HepG2 (cell line): ENCODE measurements around the gene KCNMA1. TPM values are rescaled to one million over a fixed set of nuclear protein-coding genes. Genes with fewer than 3 reads are reported as not detected.

Experiments
- FOXJ3 ChIP-seq: sonication (generic); formaldehyde crosslinking; IDR thresholded peaks from 2 replicates; pipeline ENCODE4 v1.4.0; 2020; ENCODE audit warnings: missing genetic modification reagents, mild to moderate bottlenecking, borderline replicate concordance
- MATR3 ChIP-seq: sonication (generic); formaldehyde crosslinking; IDR thresholded peaks from 2 replicates; pipeline ENCODE4 v1.4.0; 2020; ENCODE audit warnings: missing genetic modification reagents
- SATB2 ChIP-seq: sonication (generic); formaldehyde crosslinking; IDR thresholded peaks from 2 replicates; pipeline ENCODE4 v1.5.0; 2020; ENCODE audit warnings: missing genetic modification reagents
- SOX13 ChIP-seq, 3 experiments: fragments of 450-650 bp in 1 of 3; sonication (generic) in 1 of 3; formaldehyde crosslinking in 1 of 3; IDR thresholded peaks in 2 of 3; conservative IDR thresholded peaks in 1 of 3; 2 replicates each; pipeline versions ENCODE4 v1.5.0 to v1.6.1; 2016 to 2020; ENCODE audit warnings: antibody characterized with exemption in 1 of 3, mild to moderate bottlenecking in 1 of 3, missing compliant biosample characterization in 1 of 3, missing genetic modification reagents in 1 of 3, moderate library complexity in 1 of 3
- THAP11 ChIP-seq: IDR thresholded peaks from 2 replicates; pipeline ENCODE4 v1.6.1; 2016; ENCODE audit warnings: missing biosample characterization, missing genetic modification reagents
- ZNF367 ChIP-seq: sonication (generic); formaldehyde crosslinking; IDR thresholded peaks from 2 replicates; pipeline ENCODE4 v1.4.0; 2020; ENCODE audit warnings: missing genetic modification reagents, borderline replicate concordance
- ZNF567 ChIP-seq: sonication (generic); formaldehyde crosslinking; IDR thresholded peaks from 2 replicates; pipeline ENCODE4 v1.8.1; 2023; ENCODE audit warnings: mild to moderate bottlenecking, missing genetic modification reagents, borderline replicate concordance
- polyA plus RNA-seq, 8 experiments: library from polyadenylated mRNA; depleted of rRNA in 3 of 8; stranded (reverse) in 7 of 8; unstranded in 1 of 8; fragments of >200 nt; fragmentation: Illumina TruSeq in 4 of 8; extraction: Trizol in 4 of 8; gene quantifications; 2 replicates each; pipeline versions ENCODE4 v1.2.1 to v1.2.3, GENCODE V29; 2011 to 2016; ENCODE audit warnings: low read depth in 4 of 8, missing spikeins in 1 of 8, mixed read lengths in 1 of 8; ENCODE audit not compliant: insufficient read depth in 1 of 8
- total RNA-seq, 5 experiments: library from RNA; depleted of rRNA; stranded (reverse); fragments of >200 nt; fragmentation: Illumina TruSeq; extraction: Trizol; gene quantifications; 2 replicates each; pipeline ENCODE4 v1.2.3, GENCODE V29; 2016; ENCODE audit warnings: low read depth in 1 of 5
- TF ChIP-seq, protein P1 (sequence below): IDR thresholded peaks from 2 replicates; pipeline ENCODE4 v1.4.0; 2020; ENCODE audit warnings: mild to moderate bottlenecking, missing genetic modification reagents
- TF ChIP-seq, protein P2 (sequence below): sonication (generic); formaldehyde crosslinking; conservative IDR thresholded peaks from 2 replicates; pipeline ENCODE4 v1.4.0; 2020; ENCODE audit warnings: mild to moderate bottlenecking, missing genetic modification reagents, moderate library complexity
- TF ChIP-seq, protein P3 (sequence below): sonication (generic); formaldehyde crosslinking; IDR thresholded peaks from 2 replicates; pipeline ENCODE4 v1.5.1; 2020; ENCODE audit warnings: mild to moderate bottlenecking, missing genetic modification reagents, borderline replicate concordance
- TF ChIP-seq, protein P4 (sequence below): IDR thresholded peaks from 2 replicates; pipeline ENCODE4 v1.6.1; 2016; ENCODE audit warnings: mild to moderate bottlenecking

Gene KCNMA1
- total and polyA plus RNA-seq, 2 of the 13 experiments (the other 11 are each of a cell fraction or from before 2014, with no cell fraction given), result 0.02 TPM; not detected in 1

DNA sequence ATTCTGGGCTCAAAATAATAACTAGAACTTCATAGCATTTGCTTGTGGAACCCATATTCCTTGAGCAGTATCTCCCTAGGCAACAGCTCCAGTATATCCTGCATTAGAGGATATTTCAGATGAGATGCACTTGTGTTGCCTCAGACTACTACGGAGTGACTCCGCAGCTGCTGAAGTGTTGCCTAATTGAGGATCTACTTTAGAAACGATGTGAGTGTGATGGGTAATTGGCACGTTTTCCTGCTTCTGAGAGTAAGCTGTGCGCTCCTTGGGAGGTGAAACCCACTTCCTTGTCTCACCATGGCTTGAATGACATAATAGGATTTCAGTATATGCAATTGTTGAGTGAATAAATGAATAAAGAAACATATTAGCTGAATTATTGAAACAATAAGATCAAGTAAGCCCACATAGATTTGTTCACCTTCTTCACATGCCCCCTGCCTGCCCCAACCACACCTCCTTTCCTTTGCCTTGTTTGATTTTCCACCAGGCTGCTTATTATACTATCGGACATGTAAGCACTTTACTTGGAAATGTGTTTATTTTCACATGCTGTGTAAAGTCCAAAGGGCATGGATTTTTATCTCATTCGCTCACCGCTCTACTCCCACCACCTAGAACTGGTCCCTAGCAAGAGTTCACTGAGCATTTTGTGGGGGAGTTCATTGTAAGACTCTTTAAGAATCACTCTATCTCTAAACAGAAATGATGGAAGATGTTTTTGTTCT, 303.8 kb downstream of the KCNMA1 start (continued):
- TF ChIP-seq, protein P1, sequence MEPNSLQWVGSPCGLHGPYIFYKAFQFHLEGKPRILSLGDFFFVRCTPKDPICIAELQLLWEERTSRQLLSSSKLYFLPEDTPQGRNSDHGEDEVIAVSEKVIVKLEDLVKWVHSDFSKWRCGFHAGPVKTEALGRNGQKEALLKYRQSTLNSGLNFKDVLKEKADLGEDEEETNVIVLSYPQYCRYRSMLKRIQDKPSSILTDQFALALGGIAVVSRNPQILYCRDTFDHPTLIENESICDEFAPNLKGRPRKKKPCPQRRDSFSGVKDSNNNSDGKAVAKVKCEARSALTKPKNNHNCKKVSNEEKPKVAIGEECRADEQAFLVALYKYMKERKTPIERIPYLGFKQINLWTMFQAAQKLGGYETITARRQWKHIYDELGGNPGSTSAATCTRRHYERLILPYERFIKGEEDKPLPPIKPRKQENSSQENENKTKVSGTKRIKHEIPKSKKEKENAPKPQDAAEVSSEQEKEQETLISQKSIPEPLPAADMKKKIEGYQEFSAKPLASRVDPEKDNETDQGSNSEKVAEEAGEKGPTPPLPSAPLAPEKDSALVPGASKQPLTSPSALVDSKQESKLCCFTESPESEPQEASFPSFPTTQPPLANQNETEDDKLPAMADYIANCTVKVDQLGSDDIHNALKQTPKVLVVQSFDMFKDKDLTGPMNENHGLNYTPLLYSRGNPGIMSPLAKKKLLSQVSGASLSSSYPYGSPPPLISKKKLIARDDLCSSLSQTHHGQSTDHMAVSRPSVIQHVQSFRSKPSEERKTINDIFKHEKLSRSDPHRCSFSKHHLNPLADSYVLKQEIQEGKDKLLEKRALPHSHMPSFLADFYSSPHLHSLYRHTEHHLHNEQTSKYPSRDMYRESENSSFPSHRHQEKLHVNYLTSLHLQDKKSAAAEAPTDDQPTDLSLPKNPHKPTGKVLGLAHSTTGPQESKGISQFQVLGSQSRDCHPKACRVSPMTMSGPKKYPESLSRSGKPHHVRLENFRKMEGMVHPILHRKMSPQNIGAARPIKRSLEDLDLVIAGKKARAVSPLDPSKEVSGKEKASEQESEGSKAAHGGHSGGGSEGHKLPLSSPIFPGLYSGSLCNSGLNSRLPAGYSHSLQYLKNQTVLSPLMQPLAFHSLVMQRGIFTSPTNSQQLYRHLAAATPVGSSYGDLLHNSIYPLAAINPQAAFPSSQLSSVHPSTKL (CRISPR knock-in tag), result peak; percentile 82
- TF ChIP-seq, protein P2, sequence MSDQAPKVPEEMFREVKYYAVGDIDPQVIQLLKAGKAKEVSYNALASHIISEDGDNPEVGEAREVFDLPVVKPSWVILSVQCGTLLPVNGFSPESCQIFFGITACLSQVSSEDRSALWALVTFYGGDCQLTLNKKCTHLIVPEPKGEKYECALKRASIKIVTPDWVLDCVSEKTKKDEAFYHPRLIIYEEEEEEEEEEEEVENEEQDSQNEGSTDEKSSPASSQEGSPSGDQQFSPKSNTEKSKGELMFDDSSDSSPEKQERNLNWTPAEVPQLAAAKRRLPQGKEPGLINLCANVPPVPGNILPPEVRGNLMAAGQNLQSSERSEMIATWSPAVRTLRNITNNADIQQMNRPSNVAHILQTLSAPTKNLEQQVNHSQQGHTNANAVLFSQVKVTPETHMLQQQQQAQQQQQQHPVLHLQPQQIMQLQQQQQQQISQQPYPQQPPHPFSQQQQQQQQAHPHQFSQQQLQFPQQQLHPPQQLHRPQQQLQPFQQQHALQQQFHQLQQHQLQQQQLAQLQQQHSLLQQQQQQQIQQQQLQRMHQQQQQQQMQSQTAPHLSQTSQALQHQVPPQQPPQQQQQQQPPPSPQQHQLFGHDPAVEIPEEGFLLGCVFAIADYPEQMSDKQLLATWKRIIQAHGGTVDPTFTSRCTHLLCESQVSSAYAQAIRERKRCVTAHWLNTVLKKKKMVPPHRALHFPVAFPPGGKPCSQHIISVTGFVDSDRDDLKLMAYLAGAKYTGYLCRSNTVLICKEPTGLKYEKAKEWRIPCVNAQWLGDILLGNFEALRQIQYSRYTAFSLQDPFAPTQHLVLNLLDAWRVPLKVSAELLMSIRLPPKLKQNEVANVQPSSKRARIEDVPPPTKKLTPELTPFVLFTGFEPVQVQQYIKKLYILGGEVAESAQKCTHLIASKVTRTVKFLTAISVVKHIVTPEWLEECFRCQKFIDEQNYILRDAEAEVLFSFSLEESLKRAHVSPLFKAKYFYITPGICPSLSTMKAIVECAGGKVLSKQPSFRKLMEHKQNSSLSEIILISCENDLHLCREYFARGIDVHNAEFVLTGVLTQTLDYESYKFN (CRISPR knock-in tag), result peak; percentile 86
- TF ChIP-seq ZNF367, result no peak
- no peak for TF ChIP-seq SATB2
- 0 out of 2 replicates have a peak, but pooled peaks have one; percentile 22 for TF ChIP-seq SOX13 (IDR thresholded peaks at IDR 0.05)
- peak in 1 of 2 experiments; percentile 81; a peak in 2 of 4 replicates for TF ChIP-seq SOX13 (CRISPR knock-in tag; conservative IDR thresholded peaks at IDR 0.05 in 1 of 2, IDR thresholded peaks at IDR 0.05 in 1 of 2)
- TF ChIP-seq, protein P3, sequence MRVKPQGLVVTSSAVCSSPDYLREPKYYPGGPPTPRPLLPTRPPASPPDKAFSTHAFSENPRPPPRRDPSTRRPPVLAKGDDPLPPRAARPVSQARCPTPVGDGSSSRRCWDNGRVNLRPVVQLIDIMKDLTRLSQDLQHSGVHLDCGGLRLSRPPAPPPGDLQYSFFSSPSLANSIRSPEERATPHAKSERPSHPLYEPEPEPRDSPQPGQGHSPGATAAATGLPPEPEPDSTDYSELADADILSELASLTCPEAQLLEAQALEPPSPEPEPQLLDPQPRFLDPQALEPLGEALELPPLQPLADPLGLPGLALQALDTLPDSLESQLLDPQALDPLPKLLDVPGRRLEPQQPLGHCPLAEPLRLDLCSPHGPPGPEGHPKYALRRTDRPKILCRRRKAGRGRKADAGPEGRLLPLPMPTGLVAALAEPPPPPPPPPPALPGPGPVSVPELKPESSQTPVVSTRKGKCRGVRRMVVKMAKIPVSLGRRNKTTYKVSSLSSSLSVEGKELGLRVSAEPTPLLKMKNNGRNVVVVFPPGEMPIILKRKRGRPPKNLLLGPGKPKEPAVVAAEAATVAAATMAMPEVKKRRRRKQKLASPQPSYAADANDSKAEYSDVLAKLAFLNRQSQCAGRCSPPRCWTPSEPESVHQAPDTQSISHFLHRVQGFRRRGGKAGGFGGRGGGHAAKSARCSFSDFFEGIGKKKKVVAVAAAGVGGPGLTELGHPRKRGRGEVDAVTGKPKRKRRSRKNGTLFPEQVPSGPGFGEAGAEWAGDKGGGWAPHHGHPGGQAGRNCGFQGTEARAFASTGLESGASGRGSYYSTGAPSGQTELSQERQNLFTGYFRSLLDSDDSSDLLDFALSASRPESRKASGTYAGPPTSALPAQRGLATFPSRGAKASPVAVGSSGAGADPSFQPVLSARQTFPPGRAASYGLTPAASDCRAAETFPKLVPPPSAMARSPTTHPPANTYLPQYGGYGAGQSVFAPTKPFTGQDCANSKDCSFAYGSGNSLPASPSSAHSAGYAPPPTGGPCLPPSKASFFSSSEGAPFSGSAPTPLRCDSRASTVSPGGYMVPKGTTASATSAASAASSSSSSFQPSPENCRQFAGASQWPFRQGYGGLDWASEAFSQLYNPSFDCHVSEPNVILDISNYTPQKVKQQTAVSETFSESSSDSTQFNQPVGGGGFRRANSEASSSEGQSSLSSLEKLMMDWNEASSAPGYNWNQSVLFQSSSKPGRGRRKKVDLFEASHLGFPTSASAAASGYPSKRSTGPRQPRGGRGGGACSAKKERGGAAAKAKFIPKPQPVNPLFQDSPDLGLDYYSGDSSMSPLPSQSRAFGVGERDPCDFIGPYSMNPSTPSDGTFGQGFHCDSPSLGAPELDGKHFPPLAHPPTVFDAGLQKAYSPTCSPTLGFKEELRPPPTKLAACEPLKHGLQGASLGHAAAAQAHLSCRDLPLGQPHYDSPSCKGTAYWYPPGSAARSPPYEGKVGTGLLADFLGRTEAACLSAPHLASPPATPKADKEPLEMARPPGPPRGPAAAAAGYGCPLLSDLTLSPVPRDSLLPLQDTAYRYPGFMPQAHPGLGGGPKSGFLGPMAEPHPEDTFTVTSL (CRISPR knock-in tag), result peak; percentile 88; the same call in 1 of the 2 replicates
- peak; percentile 67; the same call in 1 of the 2 replicates for TF ChIP-seq FOXJ3 (CRISPR knock-in tag)
- no peak for TF ChIP-seq MATR3 (CRISPR knock-in tag)
- peak; percentile 31; the same call in 1 of the 2 replicates for TF ChIP-seq THAP11 (CRISPR knock-in tag)
- TF ChIP-seq, protein P4, sequence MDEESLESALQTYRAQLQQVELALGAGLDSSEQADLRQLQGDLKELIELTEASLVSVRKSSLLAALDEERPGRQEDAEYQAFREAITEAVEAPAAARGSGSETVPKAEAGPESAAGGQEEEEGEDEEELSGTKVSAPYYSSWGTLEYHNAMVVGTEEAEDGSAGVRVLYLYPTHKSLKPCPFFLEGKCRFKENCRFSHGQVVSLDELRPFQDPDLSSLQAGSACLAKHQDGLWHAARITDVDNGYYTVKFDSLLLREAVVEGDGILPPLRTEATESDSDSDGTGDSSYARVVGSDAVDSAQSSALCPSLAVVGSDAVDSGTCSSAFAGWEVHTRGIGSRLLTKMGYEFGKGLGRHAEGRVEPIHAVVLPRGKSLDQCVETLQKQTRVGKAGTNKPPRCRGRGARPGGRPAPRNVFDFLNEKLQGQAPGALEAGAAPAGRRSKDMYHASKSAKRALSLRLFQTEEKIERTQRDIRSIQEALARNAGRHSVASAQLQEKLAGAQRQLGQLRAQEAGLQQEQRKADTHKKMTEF (CRISPR knock-in tag), result 0 out of 2 replicates have a peak, but pooled peaks have one; percentile 36
- no peak for TF ChIP-seq ZNF567 (CRISPR knock-in tag)
